ENCODE results near the gene LRP3. TPM values are rescaled to one million over a fixed set of nuclear protein-coding genes. Genes with fewer than 3 reads are reported as not detected.

Gene LRP3
- total RNA-seq, 1 experiment from 2014 or later: 29.0 TPM

- Histone ChIP-seq H3K9me2 (ENCODE audit: insufficient read depth) (no peaks in the 10 kb centered on the region), H3K27me3 (ENCODE audit: insufficient read depth, low read length) (no peaks in the 10 kb centered on the region), H3K4me1 (ENCODE audit: control insufficient read depth in 1 of 2, insufficient read depth in 2 of 2, low read length in 2 of 2) (peaks cover 7 to 8% of the 10 kb centered on the region in 2 experiments; a peak in 2 of 4 replicates), H3K4me2 (ENCODE audit: low read length) (no peak overlapping the region), H2AFZ (ENCODE audit: low read depth, low read length, poor library complexity, severe bottlenecking) (no peak overlapping the region), H3K4me3 (replicated peaks in 1 of 2; ENCODE audit: low read depth in 1 of 2, low read length in 2 of 2) (no peak overlapping the region), H3K27ac (ENCODE audit: low read depth, low read length) (no peak overlapping the region), H3K9me3 (ENCODE audit: control insufficient read depth in 1 of 2, insufficient read depth in 1 of 2, low read depth in 1 of 2, low read length in 2 of 2) (no peaks in the 10 kb centered on the region), H4K20me1 (ENCODE audit: insufficient read depth) (no peaks in the 10 kb centered on the region), H3K36me3 (ENCODE audit: control insufficient read depth in 1 of 2, insufficient read depth in 2 of 2, low read length in 2 of 2) (no peaks in the 10 kb centered on the region), H3K9ac (ENCODE audit: low read length) (no peak overlapping the region), H3K79me2 (ENCODE audit: insufficient read depth, low read length) (no peaks in the 10 kb centered on the region)
- POLR2A ChIA-PET: no interaction called here
- RAD21 ChIA-PET (ENCODE audit: low non-redundant PET in 1 of 2, low total read pairs in 2 of 2, uncharacterized antibody in 2 of 2, unreplicated experiment in 2 of 2): no interaction called here
- ATAC-seq (no peak), DNase-seq (ENCODE audit: low read depth, low spot score) (no peak)
- TF ChIP-seq ZNF274 (IDR thresholded peaks at IDR 0.05; ENCODE audit: low read depth, low read length) (no peak), ZBTB33 (IDR thresholded peaks at IDR 0.05; ENCODE audit: extremely low read depth, insufficient replicate concordance, low read length) (no peak), EZH2 (IDR thresholded peaks at IDR 0.05) (no peak), EGR1 (IDR thresholded peaks at IDR 0.05; ENCODE audit: low read depth) (no peak), POLR2AphosphoS5 (IDR thresholded peaks at IDR 0.05; ENCODE audit: low read depth, low read length) (no peak), SP1 (IDR thresholded peaks at IDR 0.05; ENCODE audit: low read depth) (no peak), CEBPB (IDR thresholded peaks at IDR 0.05; ENCODE audit: low read depth) (no peak), JUND (IDR thresholded peaks at IDR 0.05) (no peak)
- TF ChIP-seq, protein P1, sequence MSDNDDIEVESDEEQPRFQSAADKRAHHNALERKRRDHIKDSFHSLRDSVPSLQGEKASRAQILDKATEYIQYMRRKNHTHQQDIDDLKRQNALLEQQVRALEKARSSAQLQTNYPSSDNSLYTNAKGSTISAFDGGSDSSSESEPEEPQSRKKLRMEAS (IDR thresholded peaks at IDR 0.05): no peak
- TF ChIP-seq, protein P2, sequence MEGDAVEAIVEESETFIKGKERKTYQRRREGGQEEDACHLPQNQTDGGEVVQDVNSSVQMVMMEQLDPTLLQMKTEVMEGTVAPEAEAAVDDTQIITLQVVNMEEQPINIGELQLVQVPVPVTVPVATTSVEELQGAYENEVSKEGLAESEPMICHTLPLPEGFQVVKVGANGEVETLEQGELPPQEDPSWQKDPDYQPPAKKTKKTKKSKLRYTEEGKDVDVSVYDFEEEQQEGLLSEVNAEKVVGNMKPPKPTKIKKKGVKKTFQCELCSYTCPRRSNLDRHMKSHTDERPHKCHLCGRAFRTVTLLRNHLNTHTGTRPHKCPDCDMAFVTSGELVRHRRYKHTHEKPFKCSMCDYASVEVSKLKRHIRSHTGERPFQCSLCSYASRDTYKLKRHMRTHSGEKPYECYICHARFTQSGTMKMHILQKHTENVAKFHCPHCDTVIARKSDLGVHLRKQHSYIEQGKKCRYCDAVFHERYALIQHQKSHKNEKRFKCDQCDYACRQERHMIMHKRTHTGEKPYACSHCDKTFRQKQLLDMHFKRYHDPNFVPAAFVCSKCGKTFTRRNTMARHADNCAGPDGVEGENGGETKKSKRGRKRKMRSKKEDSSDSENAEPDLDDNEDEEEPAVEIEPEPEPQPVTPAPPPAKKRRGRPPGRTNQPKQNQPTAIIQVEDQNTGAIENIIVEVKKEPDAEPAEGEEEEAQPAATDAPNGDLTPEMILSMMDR (IDR thresholded peaks at IDR 0.05 in 2 of 3, conservative IDR thresholded peaks at IDR 0.05 in 1 of 3; ENCODE audit: borderline replicate concordance in 1 of 3, insufficient read depth in 1 of 3, low read depth in 2 of 3, low read length in 2 of 3): no peak
- CTCF ChIA-PET: interaction anchor here (0.9 kb wide), 1 partner anchor 162 kb away, joined by 3 read pairs; no protein-coding TSS in a partner anchor
- intact Hi-C loops (cut with micrococcal nuclease): no loop called here
- no TSS peak for BruUV-seq (replicated peaks)
Measured at GRCh38 chr19:33254245-33254824, 60.2 kb downstream of the LRP3 start.

Data from HCT116 (cell line).